Measurements from ENCODE around the gene GRXCR1.
A peak's percentile ranks its signal among the peaks of the same experiment; 100 is the strongest.

The GRXCR1 gene

DNA sequence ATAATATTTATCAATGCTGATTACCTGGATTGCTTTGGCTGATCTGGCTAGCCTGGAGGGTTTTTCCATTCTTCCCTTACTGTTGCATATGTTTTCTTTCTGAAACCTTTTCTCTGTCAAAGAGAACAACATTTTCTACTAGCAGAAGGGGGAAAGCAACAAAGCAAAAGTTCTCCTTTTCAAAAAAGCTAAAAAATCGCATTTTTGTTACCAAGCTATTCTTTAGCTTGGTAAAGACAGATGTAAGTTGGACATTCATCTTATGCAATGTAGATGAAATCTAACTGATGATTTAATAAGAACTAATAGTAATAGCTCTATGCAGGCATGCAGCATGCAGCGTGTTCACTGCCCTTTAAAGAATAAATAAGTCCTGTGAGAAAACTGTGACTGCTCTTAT, at the start of gene GRXCR1:
GRXCR1 (plus strand) TSS at position 301 of the 400 bp plus-strand sequence. CDS start 554 bp downstream, outside the sequence.
- Mint-ChIP-seq H3K27me3 (peaks cover 7% of the 10 kb centered on the region), H3K27ac (no peak within 1 kb of the TSS), H3K36me3 (peaks cover 1% of the 10 kb centered on the region), H3K4me1 (no peaks in the 10 kb centered on the region), H3K9me3 (peaks cover 3% of the 10 kb centered on the region), H3K4me3 (no peak within 1 kb of the TSS)
- ATAC-seq (ENCODE audit: low read depth) = no peak
- DNase-seq (ENCODE audit: low spot score in 2 of 2) = no peak

DNA sequence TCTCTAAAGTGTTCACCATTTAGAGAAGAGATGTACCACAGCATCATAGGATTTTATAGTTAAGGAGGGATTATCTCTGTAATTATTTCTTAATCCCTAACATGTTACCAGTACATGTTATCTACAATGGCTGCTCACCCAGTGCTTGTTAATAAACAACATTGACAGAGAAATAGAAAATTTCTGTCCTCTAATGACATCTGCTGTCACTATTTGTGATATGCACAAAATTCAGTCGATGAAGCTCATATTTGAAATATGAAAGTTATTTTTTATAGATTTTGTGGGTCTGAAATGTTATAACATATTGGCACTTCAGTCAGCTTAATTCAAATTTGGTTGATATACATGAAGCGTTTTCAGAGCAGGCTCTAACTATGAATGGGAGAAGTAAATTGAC, 48.8 kb upstream of the GRXCR1 start:
- peaks cover 3% of the 10 kb centered on the region for H3K27me3 Mint-ChIP-seq
- DNase-seq (ENCODE audit: low spot score in 2 of 2) (no peak), ATAC-seq (ENCODE audit: low read depth) (no peak)
- H3K27ac Mint-ChIP-seq = no peak overlapping the region
- no peaks in the 10 kb centered on the region for H3K4me1 Mint-ChIP-seq
- H3K9me3 Mint-ChIP-seq = no peaks in the 10 kb centered on the region
- H3K36me3 Mint-ChIP-seq = no peaks in the 10 kb centered on the region
- no peak overlapping the region for H3K4me3 Mint-ChIP-seq

DNA sequence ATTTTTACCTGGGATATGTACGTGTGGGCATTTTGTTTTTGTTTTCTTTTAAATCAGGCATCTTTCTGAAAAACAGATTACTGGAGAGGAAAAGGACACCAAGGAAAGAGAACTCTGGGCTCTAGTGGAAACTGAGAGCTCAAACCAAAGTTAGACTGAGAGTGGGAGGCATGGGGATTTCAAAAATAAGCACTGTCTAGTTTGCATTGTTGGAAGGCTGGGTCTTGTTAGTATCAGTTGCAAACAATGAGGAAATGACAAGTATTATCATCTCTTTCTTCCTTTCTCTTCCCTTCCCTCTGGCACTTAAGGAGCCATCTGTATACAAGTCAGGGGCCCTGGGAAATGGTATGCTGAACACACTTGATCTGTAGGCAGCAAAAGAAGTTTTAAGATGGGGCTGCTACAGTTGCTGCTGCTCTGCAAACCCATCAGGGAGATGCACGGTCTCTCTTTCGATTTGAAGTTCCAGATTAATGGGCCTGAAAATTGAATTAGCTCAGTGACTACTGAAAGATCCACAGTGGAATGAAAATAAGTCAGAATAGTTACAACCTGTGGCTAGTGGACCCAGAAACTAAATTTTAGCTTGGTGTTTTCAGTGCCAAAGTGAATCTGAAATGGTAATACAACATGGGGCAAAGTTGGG, 48.0 kb upstream of the GRXCR1 start:
- Mint-ChIP-seq H3K9me3 (peaks cover 2% of the 10 kb centered on the region), H3K36me3 (no peaks in the 10 kb centered on the region), H3K27me3 (peaks cover 3% of the 10 kb centered on the region), H3K4me1 (no peaks in the 10 kb centered on the region), H3K4me3 (no peak overlapping the region), H3K27ac (no peak overlapping the region)
- DNase-seq (ENCODE audit: low spot score in 2 of 2) (no peak), ATAC-seq (ENCODE audit: low read depth) (no peak)

DNA sequence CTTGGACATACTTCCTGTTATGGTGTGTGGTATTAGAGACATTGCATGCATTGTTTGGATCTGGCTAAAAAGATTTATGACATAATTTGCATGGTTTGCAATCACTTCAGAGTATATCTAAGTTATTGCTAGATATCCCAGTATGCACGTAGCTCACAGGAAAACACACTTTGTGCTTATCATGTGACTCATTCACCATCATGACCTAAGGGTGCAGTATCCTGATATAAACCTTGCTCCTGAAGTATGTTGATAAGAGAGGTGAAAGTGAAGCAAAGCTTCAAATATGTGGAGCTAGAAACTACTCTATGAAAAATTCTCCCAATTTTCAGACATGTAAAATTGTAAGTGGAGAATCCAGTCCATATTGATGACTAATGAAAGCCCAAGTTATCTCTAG, 46.9 kb upstream of the GRXCR1 start:
- no peak overlapping the region for H3K4me3 Mint-ChIP-seq
- no peaks in the 10 kb centered on the region for H3K36me3 Mint-ChIP-seq
- H3K4me1 Mint-ChIP-seq = no peaks in the 10 kb centered on the region
- DNase-seq (ENCODE audit: low spot score in 2 of 2) (no peak), ATAC-seq (ENCODE audit: low read depth) (no peak)
- peaks cover 4% of the 10 kb centered on the region for H3K9me3 Mint-ChIP-seq
- no peak overlapping the region for H3K27ac Mint-ChIP-seq
- H3K27me3 Mint-ChIP-seq = peaks cover 3% of the 10 kb centered on the region

DNA sequence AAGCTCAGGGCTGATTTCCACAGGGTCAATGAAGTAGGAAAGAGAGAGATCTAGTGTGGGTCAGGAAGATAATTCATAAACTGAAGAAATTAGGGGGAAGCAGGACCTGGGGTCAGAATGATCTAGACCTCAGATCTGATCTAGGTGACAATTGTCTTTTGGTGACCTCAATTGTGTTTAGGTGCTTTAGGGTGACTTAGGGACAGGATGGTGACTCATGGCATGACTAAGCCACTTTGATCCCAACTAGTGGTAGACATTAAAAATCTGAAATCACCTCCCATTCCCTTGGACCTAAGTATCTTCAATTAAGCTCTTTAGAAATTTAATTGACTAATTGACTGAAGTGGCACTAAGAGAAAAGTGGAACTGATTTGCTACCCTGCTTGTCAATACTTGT, 36.7 kb upstream of the GRXCR1 start:
- H3K27me3 Mint-ChIP-seq = peaks cover 3% of the 10 kb centered on the region
- ATAC-seq (ENCODE audit: low read depth) = no peak
- H3K27ac Mint-ChIP-seq = no peak overlapping the region
- H3K4me1 Mint-ChIP-seq = no peaks in the 10 kb centered on the region
- no peaks in the 10 kb centered on the region for H3K36me3 Mint-ChIP-seq
- no peak for DNase-seq (ENCODE audit: low spot score in 2 of 2)
- no peak overlapping the region for H3K4me3 Mint-ChIP-seq
- H3K9me3 Mint-ChIP-seq = peaks cover 2% of the 10 kb centered on the region

DNA sequence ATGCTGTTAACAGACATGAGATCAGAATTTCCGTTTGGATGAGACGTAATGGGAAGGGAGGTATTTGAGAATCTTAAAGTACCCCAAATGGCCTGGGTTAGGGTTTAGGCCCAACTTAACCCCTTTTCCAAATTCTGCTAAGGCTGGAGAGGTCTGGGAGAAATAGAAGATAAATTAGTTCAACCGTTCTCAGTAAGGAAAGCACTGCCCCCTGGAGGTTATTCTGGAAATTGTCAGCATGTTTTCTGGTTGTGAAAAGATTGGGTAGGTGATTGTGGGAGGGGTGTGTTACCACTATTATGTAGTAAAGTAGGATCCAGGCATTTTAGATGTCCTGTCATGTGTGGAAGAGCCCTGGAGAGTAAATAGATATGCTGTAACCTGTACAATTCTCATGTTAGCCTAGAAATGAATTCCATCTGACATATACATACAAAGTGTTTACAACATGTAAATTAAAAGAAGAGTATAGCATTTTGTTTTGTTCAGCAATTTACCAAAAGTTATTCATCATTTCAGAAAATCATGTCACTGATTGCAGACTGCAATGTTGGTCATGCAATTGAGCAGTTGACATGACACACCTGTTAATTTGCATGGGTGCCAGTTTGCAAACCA, 26.8 kb upstream of the GRXCR1 start:
- ATAC-seq (ENCODE audit: low read depth) = peak; percentile 45
- Mint-ChIP-seq H3K4me3 (no peak overlapping the region), H3K9me3 (no peaks in the 10 kb centered on the region), H3K36me3 (no peaks in the 10 kb centered on the region), H3K4me1 (no peaks in the 10 kb centered on the region), H3K27ac (no peak overlapping the region), H3K27me3 (peaks cover 6% of the 10 kb centered on the region)
- peak; percentile 47 to 53 for DNase-seq (ENCODE audit: low spot score in 2 of 2)

DNA sequence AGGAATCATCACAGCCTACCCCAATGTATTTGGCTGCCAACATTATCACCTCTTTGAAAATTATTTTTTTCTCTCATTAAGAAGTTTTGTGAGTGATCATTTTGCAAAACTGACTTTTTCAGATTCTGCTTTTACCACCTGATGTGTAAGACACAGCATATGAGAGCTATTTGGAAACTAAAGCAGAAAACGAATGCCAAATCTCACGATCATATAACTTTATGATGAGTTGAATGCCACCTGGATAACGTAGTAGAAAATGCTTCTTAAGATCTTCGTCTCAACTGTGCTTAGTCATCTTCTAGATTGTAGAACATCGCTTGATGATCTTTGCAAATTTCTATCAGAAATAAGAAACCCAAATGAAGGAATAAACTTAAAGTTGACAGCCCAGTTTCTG, 21.3 kb upstream of the GRXCR1 start:
- Mint-ChIP-seq H3K4me1 (no peaks in the 10 kb centered on the region), H3K27ac (no peak overlapping the region), H3K27me3 (peaks cover 10% of the 10 kb centered on the region), H3K9me3 (no peaks in the 10 kb centered on the region), H3K4me3 (no peak overlapping the region), H3K36me3 (no peaks in the 10 kb centered on the region)
- DNase-seq (ENCODE audit: low spot score in 2 of 2) (no peak), ATAC-seq (ENCODE audit: low read depth) (no peak)

DNA sequence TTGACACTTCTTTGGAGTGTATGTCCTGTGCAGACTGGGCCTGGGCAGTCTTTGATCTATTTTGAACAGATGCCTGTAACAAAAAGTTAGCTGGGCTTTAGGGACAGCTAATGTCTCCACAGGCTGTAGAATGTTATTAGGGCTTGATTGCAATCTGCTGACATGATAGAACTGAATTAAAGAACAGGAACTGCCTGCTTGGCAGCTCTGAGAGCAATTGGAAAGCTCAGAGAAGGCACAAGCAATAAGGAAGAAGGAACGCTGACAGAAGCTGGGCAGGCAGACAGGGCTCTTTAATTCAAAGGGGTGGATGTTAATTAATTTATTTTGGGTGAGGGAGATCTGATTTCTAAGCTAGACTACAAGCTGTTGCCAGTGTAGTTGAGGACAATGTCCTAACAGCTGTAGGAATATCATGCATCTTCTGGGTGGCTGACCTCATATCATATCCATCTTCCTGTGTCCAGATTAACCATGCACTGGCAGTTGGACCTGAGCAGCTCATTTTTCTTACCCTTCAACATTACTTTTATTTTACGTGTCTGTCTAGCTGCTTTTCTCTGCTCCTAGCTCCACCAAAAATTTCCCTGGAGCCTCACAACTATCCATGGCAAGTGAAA, 20.7 kb upstream of the GRXCR1 start:
- DNase-seq (ENCODE audit: low spot score in 2 of 2) (no peak), ATAC-seq (ENCODE audit: low read depth) (no peak)
- Mint-ChIP-seq H3K4me3 (no peak overlapping the region), H3K36me3 (no peaks in the 10 kb centered on the region), H3K9me3 (no peaks in the 10 kb centered on the region), H3K27me3 (peaks cover 8% of the 10 kb centered on the region), H3K27ac (no peak overlapping the region), H3K4me1 (no peaks in the 10 kb centered on the region)

DNA sequence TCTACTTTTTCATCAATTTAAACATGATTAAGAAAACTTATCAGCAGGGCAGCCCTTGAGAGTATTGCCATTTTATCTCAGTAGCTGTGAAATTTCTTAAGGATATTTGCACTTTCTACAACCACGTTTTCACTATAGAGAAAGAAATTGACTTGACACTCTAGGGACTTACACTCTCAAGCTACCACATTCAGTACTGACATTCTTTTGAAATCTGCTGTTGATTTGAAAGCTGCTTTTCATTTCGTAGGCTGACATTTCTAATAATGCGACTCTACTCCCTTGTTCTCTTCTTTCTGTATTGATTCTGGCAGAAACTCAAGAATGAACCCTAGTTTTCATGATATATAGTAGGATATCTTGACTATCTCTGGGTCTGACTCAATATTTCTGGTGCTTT, 13.7 kb upstream of the GRXCR1 start:
- ATAC-seq (ENCODE audit: low read depth) (no peak), DNase-seq (ENCODE audit: low spot score in 2 of 2) (no peak)
- Mint-ChIP-seq H3K27ac (no peak overlapping the region), H3K4me3 (no peak overlapping the region), H3K27me3 (peaks cover 6% of the 10 kb centered on the region), H3K9me3 (no peaks in the 10 kb centered on the region), H3K4me1 (no peaks in the 10 kb centered on the region), H3K36me3 (no peaks in the 10 kb centered on the region)

DNA sequence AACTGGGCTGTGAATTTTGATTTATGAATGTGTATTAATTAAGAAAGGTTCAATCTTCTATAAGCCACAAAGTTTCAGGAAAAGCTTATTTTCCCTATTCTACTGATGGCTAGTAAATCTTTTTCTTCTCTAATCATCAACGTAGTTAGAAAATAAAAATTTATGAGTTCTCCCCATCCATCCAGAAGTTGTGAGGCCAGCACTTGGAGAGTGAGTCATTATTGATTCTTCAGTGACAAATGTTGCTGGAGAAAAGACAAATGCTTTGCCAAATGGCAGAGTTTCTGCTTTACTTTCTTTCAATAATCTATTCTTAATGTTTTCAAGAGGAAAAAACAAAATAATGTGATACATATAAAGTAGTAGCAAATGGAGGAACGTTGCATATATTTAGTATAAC, 11.3 kb upstream of the GRXCR1 start:
- ATAC-seq (ENCODE audit: low read depth) (no peak), DNase-seq (ENCODE audit: low spot score in 2 of 2) (no peak)
- H3K36me3 Mint-ChIP-seq = no peaks in the 10 kb centered on the region
- H3K27me3 Mint-ChIP-seq = peaks cover 4% of the 10 kb centered on the region
- H3K4me1 Mint-ChIP-seq = no peaks in the 10 kb centered on the region
- H3K4me3 Mint-ChIP-seq = no peak overlapping the region
- peaks cover 2% of the 10 kb centered on the region for H3K9me3 Mint-ChIP-seq
- no peak overlapping the region for H3K27ac Mint-ChIP-seq

DNA sequence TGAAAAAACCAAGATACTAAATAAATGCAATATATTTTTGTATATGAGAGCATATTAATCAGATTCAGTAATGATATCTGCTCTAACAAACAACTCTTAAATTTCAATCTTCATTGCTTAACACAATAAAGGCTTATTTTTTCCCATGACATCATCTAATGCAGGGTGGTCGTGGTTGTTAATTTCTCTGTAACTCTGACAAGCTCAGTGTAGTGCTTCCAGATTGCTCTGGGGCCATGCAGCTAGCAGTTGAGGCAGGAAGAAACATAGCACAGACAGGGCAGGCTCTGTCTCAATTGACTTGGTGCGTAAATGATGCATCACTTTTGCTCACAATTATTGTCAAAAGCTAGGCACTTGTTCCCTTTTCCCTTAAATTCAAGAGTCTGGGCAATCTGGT, 869 bp upstream of the GRXCR1 start:
- Mint-ChIP-seq H3K4me3 (no peak overlapping the region), H3K9me3 (peaks cover 6% of the 10 kb centered on the region), H3K27ac (no peak overlapping the region), H3K27me3 (peaks cover 10% of the 10 kb centered on the region), H3K4me1 (no peaks in the 10 kb centered on the region), H3K36me3 (peaks cover 1% of the 10 kb centered on the region)
- no peak for DNase-seq (ENCODE audit: low spot score in 2 of 2)
- ATAC-seq (ENCODE audit: low read depth) = no peak

DNA sequence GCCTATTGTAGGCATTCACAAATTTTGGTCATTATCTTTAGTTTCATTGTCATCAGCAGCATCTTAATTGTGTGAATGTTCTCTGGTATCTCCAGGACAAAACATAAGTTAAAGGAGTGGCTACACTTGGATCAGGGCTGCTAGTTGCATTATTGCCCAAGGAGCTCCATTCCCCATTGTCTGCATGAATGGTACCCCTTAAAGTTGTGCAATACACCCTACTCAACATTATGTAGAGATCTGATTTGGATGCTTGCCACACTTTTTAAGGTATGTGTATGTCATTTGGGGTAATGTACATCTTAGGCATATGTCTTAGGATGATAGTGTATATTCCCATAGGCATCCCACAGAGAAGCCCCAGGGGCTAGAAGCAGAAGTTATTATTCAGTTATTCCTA, 2.9 kb downstream of the GRXCR1 start:
- Mint-ChIP-seq H3K27me3 (peaks cover 7% of the 10 kb centered on the region), H3K4me3 (no peak overlapping the region), H3K27ac (no peak overlapping the region), H3K9me3 (no peaks in the 10 kb centered on the region), H3K4me1 (no peaks in the 10 kb centered on the region), H3K36me3 (no peaks in the 10 kb centered on the region)
- no peak for DNase-seq (ENCODE audit: low spot score in 2 of 2)
- ATAC-seq (ENCODE audit: low read depth) = no peak

DNA sequence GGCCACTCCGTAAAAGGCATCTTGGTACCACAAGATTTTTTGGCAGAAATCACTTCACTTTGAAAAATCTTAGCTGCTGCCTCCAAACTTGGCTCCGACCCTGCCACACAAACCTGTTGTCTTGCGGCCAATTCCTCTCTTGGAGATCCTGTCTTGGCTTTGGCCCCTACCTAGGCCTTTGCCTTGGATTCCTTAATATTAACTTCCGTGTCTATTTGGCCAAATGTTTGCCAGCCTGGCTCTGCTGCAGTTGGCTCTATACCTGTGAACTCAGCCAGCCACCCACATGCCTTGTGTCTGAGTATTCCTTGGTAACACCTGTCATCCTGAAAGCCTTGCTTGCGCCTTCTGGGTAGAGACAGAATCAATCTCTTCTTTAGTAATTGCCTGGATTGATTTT, 12.5 kb downstream of the GRXCR1 start:
- Mint-ChIP-seq H3K27ac (no peak overlapping the region), H3K4me1 (no peaks in the 10 kb centered on the region), H3K36me3 (no peaks in the 10 kb centered on the region), H3K27me3 (peaks cover 2% of the 10 kb centered on the region), H3K4me3 (no peak overlapping the region), H3K9me3 (no peaks in the 10 kb centered on the region)
- ATAC-seq (ENCODE audit: low read depth) (no peak), DNase-seq (ENCODE audit: low spot score in 2 of 2) (no peak)

DNA sequence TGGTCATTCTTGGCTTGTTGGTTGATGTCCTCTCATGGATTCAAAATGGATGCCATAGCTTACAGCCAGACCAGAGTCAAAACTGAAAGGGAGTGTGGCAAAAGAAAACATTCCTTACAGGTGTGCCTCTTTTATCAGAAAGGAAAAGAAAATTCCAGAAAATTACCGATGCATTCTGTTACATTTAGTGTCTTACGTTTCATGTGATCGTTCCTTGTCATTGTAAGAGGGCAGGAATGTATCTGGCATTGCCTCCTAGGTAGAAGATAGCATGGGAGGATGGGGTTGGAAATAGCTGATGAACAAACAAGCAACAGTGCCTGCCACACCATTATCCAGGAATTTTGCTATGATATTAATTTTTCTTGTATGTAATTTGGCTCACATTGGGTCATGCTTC, 13.1 kb downstream of the GRXCR1 start:
- ATAC-seq (ENCODE audit: low read depth) (no peak), DNase-seq (ENCODE audit: low spot score in 2 of 2) (no peak)
- Mint-ChIP-seq H3K27ac (no peak overlapping the region), H3K27me3 (peaks cover 2% of the 10 kb centered on the region), H3K36me3 (no peaks in the 10 kb centered on the region), H3K4me1 (no peaks in the 10 kb centered on the region), H3K4me3 (no peak overlapping the region), H3K9me3 (no peaks in the 10 kb centered on the region)

DNA sequence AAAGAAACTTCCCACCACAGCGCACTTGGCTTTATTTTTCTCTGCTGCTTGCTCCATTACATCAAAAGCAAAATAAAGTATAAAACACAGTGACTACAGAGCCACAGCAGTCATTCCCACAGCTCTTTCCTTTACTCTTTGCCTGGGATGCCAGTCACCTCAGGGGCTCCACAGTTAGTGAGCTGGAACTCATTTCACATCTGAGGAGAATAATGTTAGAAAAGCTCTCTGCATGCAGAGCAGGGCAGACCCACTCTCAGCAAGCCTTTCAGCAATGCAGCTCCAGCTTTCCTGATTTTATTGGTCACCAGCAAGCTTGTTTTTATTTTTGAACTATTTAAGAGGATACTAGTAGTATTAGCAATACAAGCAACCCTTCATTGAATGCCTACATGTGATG, 13.8 kb downstream of the GRXCR1 start:
- Mint-ChIP-seq H3K36me3 (no peaks in the 10 kb centered on the region), H3K4me3 (no peak overlapping the region), H3K4me1 (no peaks in the 10 kb centered on the region), H3K9me3 (no peaks in the 10 kb centered on the region), H3K27me3 (peaks cover 2% of the 10 kb centered on the region), H3K27ac (no peak overlapping the region)
- ATAC-seq (ENCODE audit: low read depth) (no peak), DNase-seq (ENCODE audit: low spot score in 2 of 2) (no peak)

Measured in memory B cell (primary cell).